Measurements from ENCODE around the gene ZDHHC13. TPM values are rescaled to one million over a fixed set of nuclear protein-coding genes. Genes with fewer than 3 reads are reported as not detected.

Gene ZDHHC13
- polyA plus RNA-seq, 1 donor from 2014 or later: 70.0 TPM

DNA sequence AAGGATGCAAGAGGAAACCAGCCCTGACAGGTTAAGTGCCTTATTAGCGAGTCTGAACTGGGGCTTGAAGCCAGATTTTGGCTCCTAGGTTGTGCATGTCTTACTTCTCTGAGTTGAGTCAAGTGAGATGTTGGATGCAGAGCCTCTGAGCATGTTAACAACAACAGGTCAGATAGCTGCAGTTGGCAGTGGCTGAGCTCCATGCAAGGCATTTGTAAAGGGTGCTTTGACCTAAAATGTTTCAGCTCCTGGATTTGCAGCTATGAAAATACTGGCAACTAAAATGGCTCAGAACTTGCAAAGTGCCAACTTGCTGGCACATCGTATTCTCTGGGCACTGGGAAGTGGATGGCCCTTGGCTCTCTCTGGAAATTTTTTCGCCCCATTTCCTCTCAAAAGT lies 101.2 kb downstream of the ZDHHC13 start:
- H3K36me3 ChIP-seq (ENCODE audit: insufficient read depth, low read length): no peaks in the 10 kb centered on the region
- no peak overlapping the region for H2AFZ ChIP-seq (ENCODE audit: low read depth, low read length)
- H3K9me2 ChIP-seq (ENCODE audit: insufficient read depth, low read length): no peaks in the 10 kb centered on the region
- no peak overlapping the region for H3K9ac ChIP-seq (ENCODE audit: low read length)
- H3K4me2 ChIP-seq (ENCODE audit: low read length): no peak overlapping the region
- TF ChIP-seq TAF1 (IDR thresholded peaks at IDR 0.05; ENCODE audit: low read depth) (no peak), SMC3 (conservative IDR thresholded peaks at IDR 0.05; ENCODE audit: poor library complexity) (no peak), EZH2 (IDR thresholded peaks at IDR 0.05; ENCODE audit: borderline replicate concordance, insufficient read depth, low read length, poor library complexity, severe bottlenecking) (no peak), RAD21 (conservative IDR thresholded peaks at IDR 0.05) (no peak), MXI1 (conservative IDR thresholded peaks at IDR 0.05; ENCODE audit: poor library complexity, severe bottlenecking) (no peak), EP300 (conservative IDR thresholded peaks at IDR 0.05; ENCODE audit: poor library complexity, severe bottlenecking) (no peak), POLR2AphosphoS5 (IDR thresholded peaks at IDR 0.05) (no peak)
- H4K20me1 ChIP-seq (ENCODE audit: insufficient read depth): no peaks in the 10 kb centered on the region
- H3K9me3 ChIP-seq (ENCODE audit: low read length): no peaks in the 10 kb centered on the region
- H3K4me3 ChIP-seq (ENCODE audit: low read length): no peak overlapping the region
- no peaks in the 10 kb centered on the region for H3F3A ChIP-seq (ENCODE audit: insufficient read depth, low read length, poor library complexity, severe bottlenecking)
- H3K27me3 ChIP-seq (ENCODE audit: insufficient read depth, low read depth, low read length): no peaks in the 10 kb centered on the region
- no peak overlapping the region for H3K27ac ChIP-seq (ENCODE audit: low read length)
- no peaks in the 10 kb centered on the region for H3K79me2 ChIP-seq (replicated peaks; ENCODE audit: insufficient read depth, low read length)

DNA sequence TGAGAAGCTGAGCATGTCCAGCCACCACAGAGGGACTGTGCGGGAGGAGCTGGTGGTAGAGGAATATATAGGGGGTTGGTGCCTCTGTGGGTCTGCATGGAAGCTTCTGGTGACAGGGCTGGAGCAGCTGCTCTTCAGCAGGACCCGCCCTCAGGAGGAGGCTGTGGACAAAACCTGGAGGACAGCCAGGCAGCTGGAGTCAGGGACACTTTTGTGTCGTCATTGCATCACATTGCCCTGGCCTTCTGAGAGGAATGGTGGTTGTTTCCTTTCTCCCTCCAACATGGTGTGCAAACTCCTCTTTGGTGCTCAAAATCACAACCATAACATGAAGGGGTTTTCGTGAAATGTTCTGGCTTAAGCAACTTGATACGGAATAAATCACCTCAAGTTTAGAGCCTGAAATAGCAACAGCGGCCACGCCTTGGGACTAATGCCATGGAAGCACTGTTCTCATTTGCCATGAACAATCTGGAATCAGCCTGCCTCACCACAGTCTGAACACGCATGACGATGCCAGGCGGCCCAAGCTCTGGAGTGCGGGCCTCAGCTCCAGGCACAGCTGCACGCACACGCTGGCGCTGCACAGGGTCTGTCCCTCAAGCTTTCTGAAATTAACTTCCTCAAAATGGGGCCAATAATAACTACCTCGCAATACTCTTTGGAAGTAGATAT lies 102.0 kb downstream of the ZDHHC13 start:
- H2AFZ ChIP-seq (ENCODE audit: low read depth, low read length): no peak overlapping the region
- no peak overlapping the region for H3K4me2 ChIP-seq (ENCODE audit: low read length)
- no peaks in the 10 kb centered on the region for H4K20me1 ChIP-seq (ENCODE audit: insufficient read depth)

More for the DNA sequence above, 102.0 kb downstream of the ZDHHC13 start:
- Histone ChIP-seq H3F3A (ENCODE audit: insufficient read depth, low read length, poor library complexity, severe bottlenecking) (no peaks in the 10 kb centered on the region), H3K27me3 (ENCODE audit: insufficient read depth, low read depth, low read length) (no peaks in the 10 kb centered on the region), H3K79me2 (replicated peaks; ENCODE audit: insufficient read depth, low read length) (no peaks in the 10 kb centered on the region), H3K9me3 (ENCODE audit: low read length) (no peaks in the 10 kb centered on the region), H3K4me3 (ENCODE audit: low read length) (no peak overlapping the region), H3K36me3 (ENCODE audit: insufficient read depth, low read length) (no peaks in the 10 kb centered on the region), H3K27ac (ENCODE audit: low read length) (no peak overlapping the region), H3K9me2 (ENCODE audit: insufficient read depth, low read length) (no peaks in the 10 kb centered on the region), H3K9ac (ENCODE audit: low read length) (no peak overlapping the region)
- TF ChIP-seq SMC3 (conservative IDR thresholded peaks at IDR 0.05; ENCODE audit: poor library complexity) (no peak), MXI1 (conservative IDR thresholded peaks at IDR 0.05; ENCODE audit: poor library complexity, severe bottlenecking) (no peak), EZH2 (IDR thresholded peaks at IDR 0.05; ENCODE audit: borderline replicate concordance, insufficient read depth, low read length, poor library complexity, severe bottlenecking) (no peak), EP300 (conservative IDR thresholded peaks at IDR 0.05; ENCODE audit: poor library complexity, severe bottlenecking) (no peak), RAD21 (conservative IDR thresholded peaks at IDR 0.05) (no peak), TAF1 (IDR thresholded peaks at IDR 0.05; ENCODE audit: low read depth) (no peak), POLR2AphosphoS5 (IDR thresholded peaks at IDR 0.05) (no peak)
- TF ChIP-seq, protein P1, sequence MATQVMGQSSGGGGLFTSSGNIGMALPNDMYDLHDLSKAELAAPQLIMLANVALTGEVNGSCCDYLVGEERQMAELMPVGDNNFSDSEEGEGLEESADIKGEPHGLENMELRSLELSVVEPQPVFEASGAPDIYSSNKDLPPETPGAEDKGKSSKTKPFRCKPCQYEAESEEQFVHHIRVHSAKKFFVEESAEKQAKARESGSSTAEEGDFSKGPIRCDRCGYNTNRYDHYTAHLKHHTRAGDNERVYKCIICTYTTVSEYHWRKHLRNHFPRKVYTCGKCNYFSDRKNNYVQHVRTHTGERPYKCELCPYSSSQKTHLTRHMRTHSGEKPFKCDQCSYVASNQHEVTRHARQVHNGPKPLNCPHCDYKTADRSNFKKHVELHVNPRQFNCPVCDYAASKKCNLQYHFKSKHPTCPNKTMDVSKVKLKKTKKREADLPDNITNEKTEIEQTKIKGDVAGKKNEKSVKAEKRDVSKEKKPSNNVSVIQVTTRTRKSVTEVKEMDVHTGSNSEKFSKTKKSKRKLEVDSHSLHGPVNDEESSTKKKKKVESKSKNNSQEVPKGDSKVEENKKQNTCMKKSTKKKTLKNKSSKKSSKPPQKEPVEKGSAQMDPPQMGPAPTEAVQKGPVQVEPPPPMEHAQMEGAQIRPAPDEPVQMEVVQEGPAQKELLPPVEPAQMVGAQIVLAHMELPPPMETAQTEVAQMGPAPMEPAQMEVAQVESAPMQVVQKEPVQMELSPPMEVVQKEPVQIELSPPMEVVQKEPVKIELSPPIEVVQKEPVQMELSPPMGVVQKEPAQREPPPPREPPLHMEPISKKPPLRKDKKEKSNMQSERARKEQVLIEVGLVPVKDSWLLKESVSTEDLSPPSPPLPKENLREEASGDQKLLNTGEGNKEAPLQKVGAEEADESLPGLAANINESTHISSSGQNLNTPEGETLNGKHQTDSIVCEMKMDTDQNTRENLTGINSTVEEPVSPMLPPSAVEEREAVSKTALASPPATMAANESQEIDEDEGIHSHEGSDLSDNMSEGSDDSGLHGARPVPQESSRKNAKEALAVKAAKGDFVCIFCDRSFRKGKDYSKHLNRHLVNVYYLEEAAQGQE (IDR thresholded peaks at IDR 0.05; ENCODE audit: borderline replicate concordance): no peak
- TF ChIP-seq, protein P2, sequence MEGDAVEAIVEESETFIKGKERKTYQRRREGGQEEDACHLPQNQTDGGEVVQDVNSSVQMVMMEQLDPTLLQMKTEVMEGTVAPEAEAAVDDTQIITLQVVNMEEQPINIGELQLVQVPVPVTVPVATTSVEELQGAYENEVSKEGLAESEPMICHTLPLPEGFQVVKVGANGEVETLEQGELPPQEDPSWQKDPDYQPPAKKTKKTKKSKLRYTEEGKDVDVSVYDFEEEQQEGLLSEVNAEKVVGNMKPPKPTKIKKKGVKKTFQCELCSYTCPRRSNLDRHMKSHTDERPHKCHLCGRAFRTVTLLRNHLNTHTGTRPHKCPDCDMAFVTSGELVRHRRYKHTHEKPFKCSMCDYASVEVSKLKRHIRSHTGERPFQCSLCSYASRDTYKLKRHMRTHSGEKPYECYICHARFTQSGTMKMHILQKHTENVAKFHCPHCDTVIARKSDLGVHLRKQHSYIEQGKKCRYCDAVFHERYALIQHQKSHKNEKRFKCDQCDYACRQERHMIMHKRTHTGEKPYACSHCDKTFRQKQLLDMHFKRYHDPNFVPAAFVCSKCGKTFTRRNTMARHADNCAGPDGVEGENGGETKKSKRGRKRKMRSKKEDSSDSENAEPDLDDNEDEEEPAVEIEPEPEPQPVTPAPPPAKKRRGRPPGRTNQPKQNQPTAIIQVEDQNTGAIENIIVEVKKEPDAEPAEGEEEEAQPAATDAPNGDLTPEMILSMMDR (IDR thresholded peaks at IDR 0.05; ENCODE audit: poor library complexity, severe bottlenecking): no peak

Data from neural cell (in vitro differentiated cells).